Measurements from ENCODE around the gene FTH1. TPM values are rescaled to one million over a fixed set of nuclear protein-coding genes. Genes with fewer than 3 reads are reported as not detected.

Gene FTH1
- total RNA-seq, 2 donors from 2014 or later, result 2,226 to 2,809 TPM

GRCh38 chr11:61973476-61974162, 6.2 kb upstream of the FTH1 start:
- peaks cover 3% of the 10 kb centered on the region for H3K27me3 Mint-ChIP-seq (ENCODE audit: insufficient read depth)
- DNase-seq, result peak; percentile 61
- no peak overlapping the region for H3K4me3 ChIP-seq (ENCODE audit: low read length)
- no peaks in the 10 kb centered on the region for H3K9me3 Mint-ChIP-seq
- no peak overlapping the region for H3K4me3 Mint-ChIP-seq
- no peaks in the 10 kb centered on the region for H3K27me3 ChIP-seq (ENCODE audit: control insufficient read depth, insufficient read depth, low read length, poor library complexity, severe bottlenecking)
- H3K36me3 ChIP-seq (ENCODE audit: control insufficient read depth, insufficient read depth, low read length), result no peaks in the 10 kb centered on the region
- H3K27ac Mint-ChIP-seq, result peak overlapping the region; percentile 82
- no peak overlapping the region for H3K9ac ChIP-seq (ENCODE audit: extremely low read depth, low read length, poor library complexity, severe bottlenecking)
- no peaks in the 10 kb centered on the region for H3K9me3 ChIP-seq (ENCODE audit: control insufficient read depth, low read length)
- peaks cover 42% of the 10 kb centered on the region for H3K4me1 Mint-ChIP-seq
- H3K27ac ChIP-seq (ENCODE audit: low read depth, low read length), result no peak overlapping the region
- TF ChIP-seq CTCF (conservative IDR thresholded peaks at IDR 0.05), result no peak
- H3K4me1 ChIP-seq (ENCODE audit: control insufficient read depth, insufficient read depth, low read length), result peaks cover 15% of the 10 kb centered on the region
- 85 to 89% methylated on average over 5 to 10 of the region's 10 CpGs for WGBS, 2 experiments (ENCODE audit: insufficient coverage in 1 of 2, insufficient read length in 1 of 2)
- no peaks in the 10 kb centered on the region for H3K36me3 Mint-ChIP-seq (ENCODE audit: low read depth)

GRCh38 chr11:61972672-61973475, 5.4 kb upstream of the FTH1 start:
- Histone ChIP-seq H3K9me3 (ENCODE audit: control insufficient read depth, low read length) (no peaks in the 10 kb centered on the region), H3K27me3 (ENCODE audit: control insufficient read depth, insufficient read depth, low read length, poor library complexity, severe bottlenecking) (no peaks in the 10 kb centered on the region), H3K27ac (ENCODE audit: low read depth, low read length) (peak overlapping the region; percentile 49), H3K36me3 (ENCODE audit: control insufficient read depth, insufficient read depth, low read length) (no peaks in the 10 kb centered on the region), H3K4me1 (ENCODE audit: control insufficient read depth, insufficient read depth, low read length) (peaks cover 18% of the 10 kb centered on the region), H3K9ac (ENCODE audit: extremely low read depth, low read length, poor library complexity, severe bottlenecking) (no peak overlapping the region), H3K4me3 (ENCODE audit: low read length) (no peak overlapping the region)
- no peak for TF ChIP-seq CTCF (conservative IDR thresholded peaks at IDR 0.05)
- Mint-ChIP-seq H3K36me3 (ENCODE audit: low read depth) (no peaks in the 10 kb centered on the region), H3K27ac (peak overlapping the region; percentile 82), H3K4me3 (no peak overlapping the region), H3K4me1 (peaks cover 45% of the 10 kb centered on the region), H3K27me3 (ENCODE audit: insufficient read depth) (peaks cover 1% of the 10 kb centered on the region), H3K9me3 (no peaks in the 10 kb centered on the region)
- peak; percentile 46 for DNase-seq
- 90 to 91% methylated on average over 10 to 11 of the region's 11 CpGs for WGBS, 2 experiments (ENCODE audit: insufficient coverage in 1 of 2, insufficient read length in 1 of 2)

- no peaks in the 10 kb centered on the region for H3K9me3 ChIP-seq (ENCODE audit: control insufficient read depth, low read length)
- DNase-seq, result no peak
- H3K4me1 ChIP-seq (ENCODE audit: control insufficient read depth, insufficient read depth, low read length), result peaks cover 18% of the 10 kb centered on the region
- 69 to 86% methylated on average over 2 to 7 of the region's 7 CpGs for WGBS, 2 experiments (ENCODE audit: insufficient coverage in 1 of 2, insufficient read length in 1 of 2)
- no peaks in the 10 kb centered on the region for H3K27me3 ChIP-seq (ENCODE audit: control insufficient read depth, insufficient read depth, low read length, poor library complexity, severe bottlenecking)
- no peak overlapping the region for H3K27ac ChIP-seq (ENCODE audit: low read depth, low read length)
- Mint-ChIP-seq H3K4me3 (no peak overlapping the region), H3K4me1 (peaks cover 45% of the 10 kb centered on the region), H3K36me3 (ENCODE audit: low read depth) (no peaks in the 10 kb centered on the region), H3K9me3 (no peaks in the 10 kb centered on the region), H3K27me3 (ENCODE audit: insufficient read depth) (no peaks in the 10 kb centered on the region), H3K27ac (peak overlapping the region; percentile 95)
- no peak for TF ChIP-seq CTCF (conservative IDR thresholded peaks at IDR 0.05)
- no peak overlapping the region for H3K9ac ChIP-seq (ENCODE audit: extremely low read depth, low read length, poor library complexity, severe bottlenecking)
- no peaks in the 10 kb centered on the region for H3K36me3 ChIP-seq (ENCODE audit: control insufficient read depth, insufficient read depth, low read length)
- H3K4me3 ChIP-seq (ENCODE audit: low read length), result no peak overlapping the region
Measured at GRCh38 chr11:61972112-61972671, 4.8 kb upstream of the FTH1 start.

Data from endodermal cell (in vitro differentiated cells).